Panc1 (cell line): ENCODE measurements around the gene SIN3B. TPM values are rescaled to one million over a fixed set of nuclear protein-coding genes. Genes with fewer than 3 reads are reported as not detected.

ENCODE experiments used
- ATAC-seq: fragments of 200-7000 bp; cut with Tn5 transposase; 2 replicates; pipeline ENCODE4 v1.9.1; 2020; ENCODE audit warnings: mild to moderate bottlenecking, moderate library complexity
- BruUV-seq: library from RNA; stranded (reverse); fragments of 400-500 nt; replicated peaks from 2 replicates; lab custom pipeline; 2021; lab: Mats Ljungman, UMichigan
- CTCF ChIA-PET: fragments of 300-600 bp; sonication (Branson Sonifier 250); formaldehyde crosslinking; loops from one replicate; lab custom pipeline; 2022; ENCODE audit warnings: antibody characterized with exemption; lab: Charles Lee
- POLR2A ChIA-PET: fragments of 300-600 bp; sonication (Branson Sonifier 250); formaldehyde crosslinking; loops from one replicate; lab custom pipeline; 2022; ENCODE audit warnings: antibody characterized with exemption; lab: Charles Lee
- DNase-seq: peaks from one replicate; pipeline ENCODE4 v3.0.0-alpha.2; 2010; ENCODE audit warnings: low read depth, low spot score
- H3K27ac ChIP-seq: 2 replicates; pipeline ENCODE4 v1.5.1; 2011; ENCODE audit warnings: mild to moderate bottlenecking, low read length, inconsistent platforms
- H3K27me3 ChIP-seq: fragments of 200-500 bp; sonication (Bioruptor generic); 2 replicates; pipeline ENCODE4 v1.6.0; 2014; ENCODE audit warnings: low read length, inconsistent platforms; ENCODE audit not compliant: control insufficient read depth, insufficient read depth
- H3K36me3 ChIP-seq: fragments of 200-500 bp; sonication (Bioruptor generic); 2 replicates; pipeline ENCODE4 v1.5.1; 2014; ENCODE audit warnings: inconsistent platforms, mild to moderate bottlenecking, low read length, moderate library complexity; ENCODE audit not compliant: control insufficient read depth, insufficient read depth
- H3K4me1 ChIP-seq: 2 replicates; pipeline ENCODE4 v1.5.1; 2011; ENCODE audit warnings: inconsistent platforms, mild to moderate bottlenecking, low read length, moderate library complexity; ENCODE audit not compliant: control insufficient read depth, insufficient read depth
- H3K4me3 ChIP-seq, 2 experiments: 2 replicates each; pipeline ENCODE4 v1.5.1; 2011 to 2012; ENCODE audit warnings: low read depth in 2 of 2, low read length in 2 of 2, mild to moderate bottlenecking in 2 of 2, inconsistent platforms in 1 of 2, moderate library complexity in 1 of 2
- H3K9me3 ChIP-seq: fragments of 200-500 bp; sonication (Bioruptor generic); 2 replicates; pipeline ENCODE4 v1.5.1; 2014; ENCODE audit warnings: low read depth, mild to moderate bottlenecking, inconsistent platforms, low read length, moderate library complexity; ENCODE audit not compliant: control insufficient read depth, insufficient read depth
- CTCF ChIP-seq: fragments of 450-650 bp; IDR thresholded peaks from 2 replicates; pipeline ENCODE4 v1.5.1; 2017; ENCODE audit warnings: mild to moderate bottlenecking
- POLR2AphosphoS5 ChIP-seq: IDR thresholded peaks from 2 replicates; pipeline ENCODE4 v1.6.1; 2012; ENCODE audit warnings: mild to moderate bottlenecking, low read depth, low read length, moderate library complexity
- REST ChIP-seq, 2 experiments: IDR thresholded peaks; 2 replicates each; pipeline ENCODE4 v1.6.1; 2011 to 2012; ENCODE audit warnings: low read depth in 2 of 2, control low read depth in 1 of 2, low read length in 1 of 2, mild to moderate bottlenecking in 1 of 2, moderate library complexity in 1 of 2; ENCODE audit not compliant: insufficient read depth in 1 of 2
- SIN3A ChIP-seq: IDR thresholded peaks from 2 replicates; pipeline ENCODE4 v1.6.1; 2012; ENCODE audit warnings: low read depth, mild to moderate bottlenecking, low read length, moderate library complexity, borderline replicate concordance; ENCODE audit not compliant: insufficient read depth
- TCF7L2 ChIP-seq: IDR thresholded peaks from 2 replicates; pipeline ENCODE4 v1.6.1; 2011; ENCODE audit warnings: mild to moderate bottlenecking, low read depth, low read length, inconsistent platforms
- in situ Hi-C: cut with HindIII; loops from 2 replicates; pipeline ENCODE4 v1.10.0; 2016; ENCODE audit warnings: low sequenced_read_pairs, low pct_unique_long_range_greater_than_20kb
- intact Hi-C: fragments of 100-400 bp; cut with micrococcal nuclease; formaldehyde crosslinking; loops from one replicate; pipeline ENCODE4 v1.10.0; 2022; ENCODE audit not compliant: unreplicated experiment
- total RNA-seq: library from RNA; stranded (reverse); gene quantifications from one replicate; pipeline ENCODE4 v1.2.1, GENCODE V29; 2021; ENCODE audit not compliant: unreplicated experiment

SIN3B gene
- total RNA-seq, 1 experiment from 2014 or later: 47.0 TPM

- BruUV-seq: no TSS peak
- DNase-seq (no peak), ATAC-seq (no peak)
- H3K27ac ChIP-seq: no peak overlapping the region
- ChIA-PET POLR2A (no interaction called here), CTCF (no interaction called here)
- in situ Hi-C loops (no loop called here), intact Hi-C loops (no loop called here)
- no peak for TF ChIP-seq SIN3A
- no peak for TF ChIP-seq POLR2AphosphoS5
- TF ChIP-seq CTCF: no peak
- TF ChIP-seq TCF7L2: no peak
- no peak for TF ChIP-seq REST (IDR thresholded peaks at IDR 0.05; ENCODE audit: insufficient read depth in 1 of 2, low read depth in 2 of 2, low read length in 1 of 2)
- H3K4me1 ChIP-seq: no peaks in the 10 kb centered on the region
- H3K9me3 ChIP-seq: no peaks in the 10 kb centered on the region
- no peaks in the 10 kb centered on the region for H3K27me3 ChIP-seq
- no peaks in the 10 kb centered on the region; the same call in 1 of the 2 replicates for H3K36me3 ChIP-seq
- no peak overlapping the region for H3K4me3 ChIP-seq
Measured at GRCh38 chr19:16871871-16872270, 42.7 kb downstream of the SIN3B start.

- POLR2A ChIA-PET: no interaction called here
- no peak for DNase-seq
- Histone ChIP-seq H3K4me1 (no peaks in the 10 kb centered on the region), H3K27ac (no peak overlapping the region), H3K9me3 (no peaks in the 10 kb centered on the region), H3K36me3 (no peaks in the 10 kb centered on the region; the same call in 1 of the 2 replicates), H3K4me3 (no peak overlapping the region), H3K27me3 (no peaks in the 10 kb centered on the region)
- ATAC-seq: no peak
- CTCF ChIA-PET: no interaction called here
- TF ChIP-seq REST (IDR thresholded peaks at IDR 0.05; ENCODE audit: insufficient read depth in 1 of 2, low read depth in 2 of 2, low read length in 1 of 2): no peak
- no peak for TF ChIP-seq POLR2AphosphoS5
- no peak for TF ChIP-seq SIN3A
- TF ChIP-seq TCF7L2: no peak
- no peak for TF ChIP-seq CTCF
- in situ Hi-C loops (no loop called here), intact Hi-C loops (no loop called here)
- BruUV-seq: no TSS peak
Measured at GRCh38 chr19:16872728-16873127, 43.5 kb downstream of the SIN3B start.
